Spleen (tissue), 11 donors: Measurements from ENCODE around the gene IRAK4. TPM values are rescaled to one million over a fixed set of nuclear protein-coding genes. Genes with fewer than 3 reads are reported as not detected.

Experiments
- DNase-seq: peaks from one replicate; pipeline ENCODE4 v3.0.0-alpha.2; 2020
- H3K27ac ChIP-seq, 8 donors: fragments of 200-600 bp; sonication (generic) in 7 of 8; 1 replicate in 4 of 8; 2 replicates in 4 of 8; pipeline versions ENCODE4 v1.5.0 to v1.8.0; 2016 to 2021; ENCODE audit warnings: inconsistent platforms in 4 of 8, mild to moderate bottlenecking in 4 of 8, moderate library complexity in 1 of 8
- H3K27me3 ChIP-seq, 7 donors: fragments of 200-600 bp; sonication (generic) in 6 of 7; replicated peaks in 1 of 7; 1 replicate in 4 of 7; 2 replicates in 3 of 7; pipeline versions ENCODE4 v1.5.0 to v1.8.0; 2016 to 2021; ENCODE audit warnings: inconsistent platforms in 3 of 7, mild to moderate bottlenecking in 1 of 7
- H3K36me3 ChIP-seq, 6 donors: fragments of 200-600 bp; sonication (generic) in 5 of 6; 1 replicate in 4 of 6; 2 replicates in 2 of 6; pipeline versions ENCODE4 v1.5.0 to v1.8.0; 2016 to 2021; ENCODE audit warnings: inconsistent platforms in 2 of 6
- H3K4me1 ChIP-seq, 6 donors: fragments of 200-600 bp; sonication (generic) in 5 of 6; 1 replicate in 3 of 6; 2 replicates in 3 of 6; pipeline versions ENCODE4 v1.5.0 to v1.8.0; 2016 to 2021; ENCODE audit warnings: inconsistent platforms in 3 of 6
- H3K4me3 ChIP-seq, 8 donors: fragments of 200-600 bp; sonication (generic) in 7 of 8; 1 replicate in 4 of 8; 2 replicates in 4 of 8; pipeline versions ENCODE4 v1.5.0 to v1.8.0; 2016 to 2021; ENCODE audit warnings: inconsistent platforms in 4 of 8, mild to moderate bottlenecking in 4 of 8, moderate library complexity in 2 of 8
- H3K9me3 ChIP-seq, 8 donors: fragments of 200-600 bp; sonication (generic) in 7 of 8; 1 replicate in 4 of 8; 2 replicates in 4 of 8; pipeline versions ENCODE4 v1.5.0 to v1.8.0; 2016 to 2021; ENCODE audit warnings: inconsistent platforms in 4 of 8
- CTCF ChIP-seq, 11 experiments: fragments of 200-600 bp in 7 of 11; fragments of 450-650 bp in 4 of 11; sonication (generic) in 4 of 11; IDR thresholded peaks in 8 of 11; conservative IDR thresholded peaks in 3 of 11; 1 replicate in 7 of 11; 2 replicates in 4 of 11; pipeline versions ENCODE4 v1.4.0 to v1.8.0; 2016 to 2021; ENCODE audit warnings: antibody characterized with exemption in 11 of 11, inconsistent platforms in 4 of 11, mild to moderate bottlenecking in 1 of 11
- POLR2A ChIP-seq, 3 donors: fragments of 450-650 bp; IDR thresholded peaks; one replicate each; pipeline ENCODE4 v1.5.1; 2017; ENCODE audit warnings: antibody characterized with exemption in 3 of 3, mild to moderate bottlenecking in 1 of 3
- POLR2AphosphoS5 ChIP-seq, 3 donors: sonication (generic); formaldehyde crosslinking; IDR thresholded peaks; one replicate each; pipeline ENCODE4 v1.5.1; 2017; ENCODE audit warnings: antibody characterized with exemption in 3 of 3
- WGBS, 5 donors: extraction: QIAGEN DNeasy Blood & Tissue Kit in 3 of 5; methylation state at CpG; one replicate each; pipeline versions ENCODE4 v1.1.5 to v1.1.7; 2013 to 2018; 5-methylcytosine and 5-hydroxymethylcytosine counted together
- intact Hi-C: fragments of 100-400 bp; cut with DNase I; formaldehyde crosslinking; loops from one replicate; pipeline ENCODE4 v1.15.0; 2023; ENCODE audit warnings: low total_unique reads
- polyA plus RNA-seq, 3 donors: library from polyadenylated mRNA; stranded (reverse); fragments of 200-250 nt; gene quantifications; one replicate each; pipeline ENCODE4 v1.2.1, GENCODE V29; 2013
- total RNA-seq, 7 donors: library from RNA; depleted of rRNA in 3 of 7; stranded (reverse); fragments of >200 nt in 3 of 7; fragmentation: NEBNext Ultra II Directional in 4 of 7; extraction: Animal tissue kit (Norgen Biotek cat#: 25700) in 4 of 7; gene quantifications; one replicate each; pipeline versions ENCODE4 v1.1.0 to v1.2.1, GENCODE V29; 2016 to 2021
- donor health status: healthy with polysubstance abuse.
- donor health status: DM: no; HTN: no; CAD: no; lungs with moderate emphysema.
- donor health status: DM: no; HTN: no; CAD: no.
- donor health status: Bipolar disorder and iron deficiency.
- donor health status: healthy.
- donor health status: DM: no; HTN: no; CAD: no.
- donor health status: DM: yes; HTN: yes; CAD: no.

IRAK4 gene
- total and polyA plus RNA-seq, 10 donors, result 18.1 to 97.9 (median 39.7) TPM

DNA sequence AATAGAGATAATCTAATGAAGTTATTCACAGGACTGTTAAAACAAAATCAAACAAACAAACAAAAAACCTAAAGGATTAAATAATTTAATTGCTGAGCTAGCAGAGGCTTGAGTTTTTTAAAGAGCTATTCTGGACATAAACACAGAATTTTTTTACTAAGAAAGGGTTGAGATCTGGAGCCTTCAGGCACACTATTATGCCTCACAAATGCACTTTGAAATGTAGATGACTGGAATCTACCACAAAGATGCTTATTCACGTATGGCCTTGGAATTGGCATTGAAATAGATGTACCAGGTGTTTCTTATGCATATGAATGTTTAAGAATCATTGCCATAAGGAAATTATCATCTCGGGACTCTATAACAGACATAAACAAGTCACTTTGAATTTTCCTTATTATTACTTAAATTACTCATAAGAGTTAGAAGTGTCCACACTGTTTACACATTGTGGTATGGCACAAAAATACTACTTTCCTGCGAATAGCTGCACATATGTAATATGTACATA lies 21.8 kb upstream of the IRAK4 start:
- Histone ChIP-seq H3K9me3 (no peaks in the 10 kb centered on the region), H3K4me1 (no peaks in the 10 kb centered on the region), H3K27ac (no peak overlapping the region), H3K27me3 (no peaks in the 10 kb centered on the region), H3K36me3 (peaks cover 0 to 94% (median 25%) of the 10 kb centered on the region in 6 donors), H3K4me3 (no peak overlapping the region)
- intact Hi-C loops, result no loop called here
- 87 to 93% (median 90%) methylated on average over 3 of the region's 3 CpGs for WGBS, 5 donors
- no peak for DNase-seq
- no peak for TF ChIP-seq CTCF (IDR thresholded peaks at IDR 0.05 in 8 of 11, conservative IDR thresholded peaks at IDR 0.05 in 3 of 11)
- no peak for TF ChIP-seq POLR2AphosphoS5 (IDR thresholded peaks at IDR 0.05)
- TF ChIP-seq POLR2A (IDR thresholded peaks at IDR 0.05), result no peak

GRCh38 chr12:43737646-43738045 lies 21.1 kb upstream of the IRAK4 start:
- no peaks in the 10 kb centered on the region for H3K4me1 ChIP-seq
- 81 to 93% (median 86%) methylated on average over 2 of the region's 2 CpGs for WGBS, 5 donors
- no peak for DNase-seq
- H3K9me3 ChIP-seq, result no peaks in the 10 kb centered on the region
- TF ChIP-seq CTCF (IDR thresholded peaks at IDR 0.05 in 8 of 11, conservative IDR thresholded peaks at IDR 0.05 in 3 of 11), result no peak
- no peak for TF ChIP-seq POLR2A (IDR thresholded peaks at IDR 0.05)
- no peak for TF ChIP-seq POLR2AphosphoS5 (IDR thresholded peaks at IDR 0.05)
- H3K27ac ChIP-seq, result no peak overlapping the region
- peaks cover 0 to 94% (median 31%) of the 10 kb centered on the region in 6 donors for H3K36me3 ChIP-seq
- no peaks in the 10 kb centered on the region for H3K27me3 ChIP-seq
- intact Hi-C loops, result no loop called here
- no peak overlapping the region for H3K4me3 ChIP-seq

DNA sequence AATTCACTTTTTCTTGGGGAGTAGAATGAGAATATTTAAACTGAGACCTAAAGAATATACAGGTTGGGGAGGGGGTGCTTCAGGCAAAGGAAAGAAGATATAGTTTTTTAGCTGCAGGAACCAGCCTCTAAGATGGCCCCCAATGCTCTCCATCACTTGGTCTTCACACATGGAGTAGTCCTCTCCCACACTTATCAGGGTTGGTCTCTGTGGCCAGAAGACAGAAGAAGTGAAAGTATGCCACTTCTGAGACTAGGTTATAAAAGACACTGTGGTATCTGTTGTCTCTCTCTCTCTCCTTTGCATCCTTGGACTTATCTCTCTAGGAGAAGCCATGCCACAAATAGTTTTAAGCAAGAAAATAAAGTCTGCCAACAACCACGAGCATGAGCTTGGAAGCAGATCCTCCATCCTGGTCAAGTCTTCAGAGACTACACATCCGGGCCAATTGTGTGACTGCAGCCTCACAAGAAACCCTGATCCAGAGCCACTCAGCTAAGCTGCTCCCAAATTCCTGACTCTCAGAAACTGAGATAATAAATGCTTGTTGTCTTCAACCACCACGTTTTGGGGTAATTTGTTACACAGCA lies 18.1 kb upstream of the IRAK4 start:
- H3K4me1 ChIP-seq, result no peaks in the 10 kb centered on the region
- intact Hi-C loops, result no loop called here
- no peak for DNase-seq
- H3K9me3 ChIP-seq, result no peaks in the 10 kb centered on the region
- no peak overlapping the region for H3K4me3 ChIP-seq
- WGBS, 5 donors, result 74 to 95% (median 87%) methylated on average over 3 of the region's 3 CpGs
- no peak overlapping the region for H3K27ac ChIP-seq
- no peak for TF ChIP-seq POLR2A (IDR thresholded peaks at IDR 0.05)
- no peak for TF ChIP-seq CTCF (IDR thresholded peaks at IDR 0.05 in 8 of 11, conservative IDR thresholded peaks at IDR 0.05 in 3 of 11)
- no peak for TF ChIP-seq POLR2AphosphoS5 (IDR thresholded peaks at IDR 0.05)
- peaks cover 0 to 96% (median 34%) of the 10 kb centered on the region in 6 donors for H3K36me3 ChIP-seq
- H3K27me3 ChIP-seq, result no peaks in the 10 kb centered on the region

- TF ChIP-seq POLR2AphosphoS5 (IDR thresholded peaks at IDR 0.05) (no peak), CTCF (IDR thresholded peaks at IDR 0.05 in 8 of 11, conservative IDR thresholded peaks at IDR 0.05 in 3 of 11) (no peak), POLR2A (IDR thresholded peaks at IDR 0.05) (no peak)
- Histone ChIP-seq H3K27me3 (no peaks in the 10 kb centered on the region), H3K9me3 (no peaks in the 10 kb centered on the region), H3K4me3 (no peak overlapping the region), H3K4me1 (no peaks in the 10 kb centered on the region), H3K36me3 (peaks cover 0 to 95% (median 28%) of the 10 kb centered on the region in 6 donors), H3K27ac (no peak overlapping the region)
- no peak for DNase-seq
- intact Hi-C loops, result no loop called here
Measured at GRCh38 chr12:43742106-43742505, 16.6 kb upstream of the IRAK4 start.
